NCI-H748 (cell line): Measurements from ENCODE around the gene TK1.
"Not testable (repeated sequence)": the region's sequence is repeated elsewhere in the genome, so short reads cannot be mapped to it uniquely, and the experiment has no call there.

ENCODE experiments used
- DNase-seq: peaks from one replicate; lab custom pipeline; 2025; ENCODE audit not compliant: unreplicated experiment; lab: John Stamatoyannopoulos, UW

The TK1 gene

GRCh38 chr17:78186692-78187595, at the start of gene TK1, which contains the start of gene AFMID:
TK1 (minus strand) TSS chr17:78187052; CDS start chr17:78186994, 58 bp downstream.
AFMID (plus strand) TSS chr17:78187362; CDS start chr17:78187371, 9 bp downstream.
- peak; percentile 92 for DNase-seq

DNA sequence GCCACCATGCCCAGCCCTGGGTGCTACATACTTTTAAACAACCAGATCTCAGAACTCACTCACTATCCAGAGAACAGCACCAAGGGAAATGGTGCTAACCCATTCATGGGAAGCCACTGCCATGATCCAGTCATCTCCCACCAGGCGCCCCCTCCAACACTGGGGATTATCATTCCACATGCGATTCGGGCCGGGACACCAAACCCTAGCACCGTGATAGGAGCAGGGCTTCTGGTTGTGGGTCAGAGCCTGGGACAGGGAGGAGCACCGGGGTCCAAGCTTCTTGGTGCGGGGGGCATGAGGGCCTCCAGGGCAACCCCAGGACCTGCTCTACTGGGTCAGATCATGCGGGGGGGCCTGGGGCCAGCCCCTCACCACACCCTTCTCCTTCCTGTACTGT, 49.0 kb upstream of the TK1 start:
- DNase-seq: no peak

GRCh38 chr17:78235022-78235421, 48.2 kb upstream of the TK1 start:
- DNase-seq: not testable (repeated sequence)

DNA sequence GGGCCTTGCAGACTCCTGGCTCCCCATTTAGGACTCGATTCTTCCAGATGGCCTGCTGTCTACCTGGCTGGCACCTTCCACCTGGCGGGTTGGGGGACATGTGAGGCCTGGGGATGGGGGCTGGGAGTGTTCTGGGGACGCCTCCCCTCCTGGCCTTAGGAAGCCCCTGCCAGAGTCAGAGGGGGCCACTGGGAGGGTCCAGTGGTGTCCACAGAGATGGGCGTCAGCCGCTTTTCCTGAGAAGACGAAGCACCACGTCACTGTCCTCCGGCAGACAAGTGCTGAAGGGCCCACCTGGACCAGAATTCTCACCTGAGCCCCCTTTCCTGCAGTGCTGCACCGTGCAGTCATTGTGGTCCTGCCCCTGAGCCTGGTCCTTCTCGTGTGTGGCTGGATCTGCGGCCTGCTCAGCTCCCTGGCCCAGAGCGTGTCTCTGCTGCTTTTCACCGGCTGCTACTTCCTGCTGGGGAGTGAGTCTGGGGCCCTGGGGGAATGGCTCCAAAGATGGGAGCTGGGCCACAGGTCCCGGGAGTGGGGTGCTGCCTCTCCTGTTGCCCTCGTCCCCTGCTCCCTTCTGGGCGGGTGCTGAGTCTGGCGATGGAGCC, 47.5 kb upstream of the TK1 start:
- no peak for DNase-seq

DNA sequence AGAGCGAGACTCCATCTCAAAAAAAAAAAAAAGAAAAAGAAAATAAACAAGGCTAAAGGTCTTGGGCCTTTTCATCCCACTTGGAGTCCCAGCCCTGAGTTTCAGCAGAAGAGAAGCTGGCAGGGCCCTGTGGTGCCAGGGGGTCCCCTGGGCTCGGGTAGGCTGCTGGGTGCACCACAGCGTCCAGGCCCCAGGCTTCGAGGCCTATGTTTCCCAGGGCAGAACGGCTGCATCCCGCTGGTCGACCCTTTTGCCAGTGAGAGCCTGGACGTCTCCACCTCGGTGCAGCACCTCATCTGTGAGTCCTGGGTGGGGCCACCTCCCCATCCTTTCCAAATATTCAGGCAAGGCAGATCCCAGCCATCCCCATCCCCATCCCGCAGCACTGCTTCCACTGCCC, 46.8 kb upstream of the TK1 start:
- DNase-seq: no peak

DNA sequence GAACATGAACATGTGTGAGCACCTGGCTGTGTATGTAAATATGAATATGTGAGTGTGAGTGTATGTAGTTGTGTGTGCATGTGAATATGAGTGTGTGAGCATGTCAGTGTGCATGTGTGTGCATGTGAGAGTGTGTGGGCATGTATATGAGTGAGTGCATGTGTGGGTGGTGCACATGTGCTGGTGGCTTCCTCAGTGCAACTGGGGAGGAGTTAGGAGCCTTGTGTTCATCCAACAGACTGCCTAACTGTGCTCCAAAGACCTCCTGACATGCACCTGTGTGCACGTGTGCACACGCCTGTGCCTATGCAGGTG, 46.0 kb upstream of the TK1 start:
- no peak for DNase-seq

GRCh38 chr17:78231991-78232858, 45.4 kb upstream of the TK1 start:
- peak; percentile 10 for DNase-seq

GRCh38 chr17:78230996-78231935, 44.4 kb upstream of the TK1 start, which contains the start of gene TMEM235:
TMEM235 (plus strand) TSS chr17:78231631; CDS start chr17:78232024, 393 bp downstream.
- DNase-seq: no peak

DNA sequence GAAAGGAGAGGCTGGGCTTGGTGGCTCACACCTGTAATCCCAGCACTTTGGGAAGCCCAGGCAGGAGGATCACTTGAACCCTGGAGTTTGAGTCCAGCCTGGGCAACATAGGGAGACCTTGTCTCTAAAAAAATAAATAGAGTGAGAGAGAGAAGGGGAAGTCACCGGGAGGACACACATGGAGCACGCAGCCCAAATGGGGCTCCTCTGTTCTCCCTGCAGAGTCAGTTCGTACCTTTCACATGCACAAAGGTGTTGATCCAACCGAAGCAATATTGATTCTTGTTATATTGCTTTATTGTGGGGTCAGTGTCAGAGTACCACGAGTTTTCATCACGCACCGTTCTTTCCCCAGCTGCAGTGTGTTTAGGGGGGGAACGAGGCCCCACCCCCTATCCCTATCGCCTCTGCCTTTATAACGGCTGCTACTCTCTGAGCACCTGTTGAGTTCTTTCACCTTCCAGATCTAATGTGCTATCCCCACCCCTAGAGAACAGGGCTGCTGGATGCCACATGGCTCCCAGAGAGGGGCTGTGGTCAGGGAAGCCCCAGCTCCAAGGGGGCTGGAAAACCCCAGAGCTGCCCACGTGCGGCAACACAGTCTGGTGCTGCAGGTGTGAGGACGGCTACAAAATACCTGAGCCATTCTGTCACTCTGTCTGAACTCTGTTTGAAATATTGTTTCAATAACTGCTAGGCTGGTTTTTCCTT, 43.6 kb upstream of the TK1 start:
- DNase-seq: no peak

DNA sequence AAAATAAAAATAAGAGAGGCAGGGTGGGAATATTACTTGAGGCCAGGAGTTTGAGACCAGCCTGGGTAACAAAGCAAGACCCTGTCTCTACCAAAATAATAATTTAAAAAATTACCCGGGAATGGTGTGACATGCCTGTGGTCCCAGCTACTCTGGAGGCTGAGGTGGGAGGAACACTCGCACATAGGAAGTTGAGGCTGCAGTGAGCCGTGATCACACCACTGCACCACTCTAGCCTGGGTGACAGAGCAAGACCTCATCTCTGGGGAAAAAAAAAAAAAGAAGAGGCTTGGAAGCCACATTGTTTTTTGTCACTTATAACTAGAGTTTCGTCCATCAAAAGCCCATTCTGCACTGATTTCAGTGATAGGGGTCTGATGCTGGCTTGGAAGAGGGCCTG, 41.3 kb upstream of the TK1 start:
- DNase-seq: no peak

DNA sequence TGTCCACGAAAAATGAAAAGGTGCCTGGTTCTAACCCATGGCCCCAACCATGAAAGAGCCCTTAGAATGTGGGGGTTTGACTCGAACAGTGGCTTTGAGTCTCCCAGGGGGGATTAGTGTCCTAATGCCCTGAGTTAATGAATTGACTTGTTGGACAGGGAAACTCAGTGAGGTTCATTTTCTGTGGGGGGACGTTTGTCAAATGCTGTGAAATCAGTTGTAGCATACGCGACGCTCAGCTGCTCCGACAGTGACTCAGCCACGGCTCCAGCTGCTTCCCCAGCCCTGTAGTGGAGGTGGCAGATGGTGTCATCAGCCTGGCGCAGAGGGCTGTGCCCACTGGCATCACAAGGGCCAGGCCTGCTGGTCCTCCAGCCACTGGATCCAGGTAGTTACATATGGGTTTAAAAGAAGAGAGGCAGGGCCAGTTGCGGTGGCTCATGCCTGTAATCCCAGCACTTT, 40.6 kb upstream of the TK1 start:
- no peak for DNase-seq

DNA sequence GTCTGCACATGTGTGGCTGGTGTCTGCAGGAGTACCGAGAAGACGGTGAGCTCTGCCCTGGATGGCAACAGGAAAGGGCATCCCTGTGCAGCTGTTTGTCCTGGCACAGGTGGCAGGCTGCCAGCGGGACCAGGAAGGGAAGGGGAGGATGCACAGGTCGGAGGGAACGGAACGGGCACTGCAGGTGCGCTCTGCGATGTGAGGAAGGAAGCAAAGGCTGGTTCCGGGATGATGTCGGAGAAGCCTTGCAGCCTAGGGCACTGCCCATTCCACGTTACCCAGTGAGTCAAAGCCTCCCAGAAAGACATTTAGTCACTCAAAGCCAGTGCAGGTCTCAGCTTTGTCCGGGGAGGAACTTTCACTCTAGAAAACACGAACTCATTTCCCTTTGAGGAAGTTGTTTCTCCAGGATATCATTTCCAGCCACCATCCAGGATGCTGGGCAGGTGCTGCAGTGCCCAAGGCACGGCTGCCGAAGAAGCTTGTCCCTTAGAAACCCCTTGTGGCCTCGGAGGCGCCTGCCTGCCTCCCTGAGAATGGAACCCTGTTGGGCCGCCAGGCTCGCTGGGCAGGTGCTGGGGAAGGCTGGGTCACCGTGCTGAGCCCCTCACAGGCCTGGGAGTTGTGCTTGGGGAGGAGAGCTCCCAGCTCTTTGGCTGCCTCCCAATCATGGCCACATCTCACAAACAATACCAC, 40.1 kb upstream of the TK1 start:
- DNase-seq: peak; percentile 14

GRCh38 chr17:78226055-78226758, 39.4 kb upstream of the TK1 start:
- no peak for DNase-seq

DNA sequence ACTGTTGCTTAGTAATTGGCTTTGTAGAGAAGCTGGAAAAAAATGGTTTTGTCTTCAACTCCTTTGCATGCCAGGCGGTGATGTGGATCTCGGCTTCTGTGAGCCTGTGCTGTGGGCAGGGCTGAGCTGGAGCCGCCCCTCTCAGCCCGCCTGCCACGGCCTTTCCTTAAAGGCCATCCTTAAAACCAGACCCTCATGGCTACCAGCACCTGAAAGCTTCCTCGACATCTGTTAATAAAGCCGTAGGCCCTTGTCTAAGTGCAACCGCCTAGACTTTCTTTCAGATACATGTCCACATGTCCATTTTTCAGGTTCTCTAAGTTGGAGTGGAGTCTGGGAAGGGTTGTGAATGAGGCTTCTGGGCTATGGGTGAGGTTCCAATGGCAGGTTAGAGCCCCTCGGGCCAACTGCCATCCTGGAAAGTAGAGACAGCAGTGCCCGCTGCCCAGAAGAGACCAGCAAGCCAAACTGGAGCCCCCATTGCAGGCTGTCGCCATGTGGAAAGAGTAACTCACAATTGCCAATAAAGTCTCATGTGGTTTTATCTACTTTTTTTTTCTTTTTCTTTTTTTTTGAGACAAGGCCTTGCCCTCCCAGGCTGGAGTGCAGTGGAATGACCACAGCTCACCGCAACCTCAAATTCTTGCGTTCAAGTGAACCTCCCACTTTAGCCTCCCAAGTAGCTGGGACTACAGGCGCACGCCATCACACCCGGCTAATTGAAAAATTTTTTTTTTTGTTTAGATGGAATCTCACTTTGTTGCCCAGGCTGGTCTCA, 38.4 kb upstream of the TK1 start:
- no peak for DNase-seq

GRCh38 chr17:78224231-78225087, 37.6 kb upstream of the TK1 start:
- DNase-seq: no peak

DNA sequence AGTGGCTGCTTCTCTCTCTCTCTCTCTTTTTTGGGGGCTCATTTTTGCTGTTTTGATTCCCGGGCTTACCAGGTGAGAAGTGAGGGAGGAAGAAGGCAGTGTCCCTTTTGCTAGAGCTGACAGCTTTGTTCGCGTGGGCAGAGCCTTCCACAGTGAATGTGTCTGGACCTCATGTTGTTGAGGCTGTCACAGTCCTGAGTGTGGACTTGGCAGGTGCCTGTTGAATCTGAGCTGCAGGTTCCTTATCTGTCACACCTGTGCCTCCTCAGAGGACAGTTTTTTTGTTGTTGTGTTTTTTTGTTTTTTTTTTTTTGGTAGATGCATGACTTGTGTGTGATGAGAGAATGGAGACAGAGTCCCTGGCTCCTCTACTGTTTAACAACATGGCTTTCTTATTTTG, 36.9 kb upstream of the TK1 start:
- DNase-seq: no peak

DNA sequence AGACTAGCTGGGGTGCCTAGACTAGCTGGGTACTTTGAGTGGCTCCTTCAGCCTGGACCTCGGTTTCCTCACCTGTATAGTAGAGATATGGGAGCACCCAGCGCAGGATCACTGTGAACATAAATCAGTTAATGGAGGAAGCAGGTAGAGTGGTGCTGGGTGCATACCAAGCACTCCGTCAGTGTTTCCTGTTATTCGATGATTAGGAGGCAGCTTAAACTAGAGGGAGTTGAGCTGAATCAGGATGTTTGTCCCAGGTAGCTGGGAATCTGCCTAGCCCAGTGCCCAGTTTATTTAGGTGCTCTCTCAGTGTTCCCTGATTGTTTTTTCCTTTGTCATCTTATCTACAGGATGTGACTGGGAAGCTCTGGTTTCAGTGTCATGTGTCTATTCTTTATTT, 36.2 kb upstream of the TK1 start:
- no peak for DNase-seq
